ENCODE measurements around the gene FOS.

FOS gene

GRCh38 chr14:75322746-75323145 is 44.1 kb downstream of the FOS start:
- no peak for DNase-seq

GRCh38 chr14:75323571-75323970 is 44.9 kb downstream of the FOS start:
- DNase-seq, result no peak

- no peak for DNase-seq
Measured at GRCh38 chr14:75328558-75329155, 50.0 kb downstream of the FOS start.

GRCh38 chr14:75329369-75329768 is 50.7 kb downstream of the FOS start:
- DNase-seq, result no peak

GRCh38 chr14:75331471-75331870 is 52.8 kb downstream of the FOS start:
- no peak for DNase-seq

Data from NCI-H187 treated with DMSO at 0.1 percent for 48 hours (cell line).